ENCODE measurements around the gene BDKRB1.

DNA sequence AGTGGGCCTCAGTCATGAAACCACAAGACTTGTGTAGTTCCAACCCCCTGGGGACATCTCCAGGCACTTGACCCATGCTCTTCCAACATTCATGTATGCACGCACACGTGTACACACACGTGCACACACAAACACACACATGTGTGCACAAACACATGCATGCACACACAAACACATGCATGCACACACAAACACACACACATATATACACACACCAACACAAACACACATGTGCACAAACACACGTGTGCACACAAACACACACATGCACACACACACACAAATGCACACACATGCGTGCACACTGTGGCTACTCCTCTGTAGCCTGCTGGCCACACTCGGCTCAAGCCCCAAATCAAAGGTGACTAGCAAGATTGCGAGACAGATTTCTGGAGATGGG, 28.6 kb upstream of the BDKRB1 start:
- TF ChIP-seq POLR2A (IDR thresholded peaks at IDR 0.05) (no peak), CTCF (IDR thresholded peaks at IDR 0.05) (no peak)
